ENCODE data around the gene CCDC188. TPM values are rescaled to one million over a fixed set of nuclear protein-coding genes. Genes with fewer than 3 reads are reported as not detected.

Gene CCDC188
- polyA plus RNA-seq, 1 donor: 1.0 TPM

- DNase-seq: no peak
These were observed 34.9 kb upstream of the CCDC188 start for GRCh38 chr22:20185750-20186149.

DNA sequence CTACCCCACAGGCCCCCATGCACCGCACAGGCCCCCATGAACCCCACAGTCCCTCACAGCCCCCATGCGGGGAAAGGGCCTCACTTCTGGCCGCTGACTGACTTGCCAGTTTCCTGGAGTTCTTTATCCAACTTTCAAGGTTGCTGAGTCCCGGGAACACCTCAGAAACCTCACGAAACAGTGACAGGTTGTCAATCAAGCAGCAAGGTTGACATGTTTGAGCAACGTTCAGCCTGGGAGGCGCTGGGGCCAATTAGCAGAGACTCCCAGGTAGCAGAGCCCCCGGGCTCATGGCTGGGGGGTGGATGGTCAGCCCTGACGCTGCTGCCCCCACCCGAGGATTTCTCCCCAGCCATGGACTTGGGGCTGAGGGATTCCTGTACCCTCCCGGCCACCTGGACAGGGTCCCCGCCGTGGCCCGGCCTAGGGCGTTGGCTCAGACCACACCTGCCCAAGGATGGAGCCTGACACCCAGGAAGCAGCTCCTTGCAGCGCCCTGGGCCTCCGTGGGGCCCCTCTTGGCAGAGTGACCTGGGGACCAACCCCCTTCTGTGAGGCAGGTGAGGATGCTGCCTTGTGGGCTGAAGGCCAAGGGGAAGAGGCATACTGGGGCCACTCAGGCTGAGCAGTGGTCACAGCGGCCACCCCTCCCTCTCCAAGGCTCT lies 33.8 kb upstream of the CCDC188 start:
- DNase-seq: no peak

- DNase-seq: no peak
These were observed 33.0 kb upstream of the CCDC188 start for GRCh38 chr22:20183823-20184222.

- DNase-seq: no peak
These were observed 32.2 kb upstream of the CCDC188 start for GRCh38 chr22:20183101-20183500.

DNA sequence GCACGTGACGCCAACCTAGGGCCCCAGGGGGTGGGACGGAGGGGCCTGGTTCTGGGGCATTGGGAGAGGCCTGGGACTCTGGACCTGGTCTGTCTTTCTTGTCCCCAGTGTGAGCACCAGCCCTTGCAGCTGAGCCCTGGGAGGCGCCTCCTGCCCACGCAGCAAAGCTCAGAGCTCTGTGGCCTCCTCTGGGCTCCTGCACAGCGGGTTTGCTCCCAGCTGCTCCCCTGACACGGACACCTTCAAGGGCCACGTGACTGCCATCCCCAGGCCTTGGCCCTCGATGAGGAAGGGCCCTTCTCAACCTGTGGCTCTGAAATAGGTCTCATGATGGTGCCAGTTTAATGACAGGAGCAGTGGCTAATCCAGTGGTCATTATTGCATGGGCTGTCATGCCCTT lies 31.5 kb upstream of the CCDC188 start:
- DNase-seq: no peak

GRCh38 chr22:20181884-20182236 lies 31.0 kb upstream of the CCDC188 start:
- no peak for DNase-seq

DNA sequence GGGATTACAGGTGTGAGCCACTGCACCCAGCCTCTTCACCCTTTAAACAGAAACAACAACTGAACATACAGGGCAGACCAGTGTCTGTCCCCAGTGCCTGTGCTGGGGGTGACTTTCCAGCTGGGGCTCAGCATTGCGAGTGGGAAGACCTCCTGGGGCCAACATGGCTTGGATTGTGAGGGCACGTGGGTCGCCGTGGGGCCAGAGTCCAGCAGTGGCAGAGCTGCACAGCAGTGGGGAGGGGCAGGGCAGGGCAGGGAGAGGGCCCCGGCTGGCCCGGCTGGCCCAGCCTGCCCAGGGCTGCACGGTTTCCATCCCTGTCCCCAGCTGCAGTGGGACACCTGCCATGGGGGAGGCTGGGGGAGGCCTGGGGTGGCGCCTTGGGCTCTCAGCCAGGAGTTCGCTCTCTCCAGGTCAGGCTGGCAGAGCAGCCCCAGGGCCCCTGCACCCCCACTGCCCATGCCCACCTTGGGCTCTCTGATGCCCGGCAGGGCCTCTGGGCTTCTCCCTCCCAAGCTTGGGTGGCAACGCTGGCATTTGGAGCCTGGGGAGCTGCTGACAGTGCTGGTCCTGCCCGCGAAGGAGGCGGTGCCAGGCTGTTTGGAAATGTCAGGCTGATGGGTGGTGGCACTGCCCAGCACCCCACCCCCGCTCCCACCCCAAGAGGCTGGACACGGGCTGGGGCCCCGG lies 30.5 kb upstream of the CCDC188 start:
- DNase-seq: no peak

- DNase-seq: no peak
These were observed 29.8 kb upstream of the CCDC188 start for GRCh38 chr22:20180640-20181039.

DNA sequence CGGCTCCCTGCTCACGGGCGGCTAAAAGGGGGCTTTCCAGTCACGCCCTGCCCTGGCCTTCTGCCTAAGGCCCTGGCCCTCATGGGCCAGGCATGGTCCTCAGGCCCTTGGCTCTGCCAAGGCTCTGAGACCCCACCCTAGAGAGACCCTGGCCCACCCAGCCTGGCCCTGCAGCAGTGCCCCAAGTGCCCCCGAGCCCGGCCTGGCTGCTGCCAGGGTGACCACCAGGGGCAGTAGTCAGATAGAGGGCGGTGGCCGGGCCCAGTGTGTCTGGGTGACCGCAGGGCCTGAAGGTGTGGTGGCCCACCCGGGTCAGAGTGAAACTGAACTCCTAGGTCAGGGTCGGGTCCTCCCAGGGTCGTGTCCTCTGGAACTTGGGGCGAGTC lies 29.4 kb upstream of the CCDC188 start:
- DNase-seq: no peak

- no peak for DNase-seq
These were observed 28.8 kb upstream of the CCDC188 start for GRCh38 chr22:20179455-20180244.

DNA sequence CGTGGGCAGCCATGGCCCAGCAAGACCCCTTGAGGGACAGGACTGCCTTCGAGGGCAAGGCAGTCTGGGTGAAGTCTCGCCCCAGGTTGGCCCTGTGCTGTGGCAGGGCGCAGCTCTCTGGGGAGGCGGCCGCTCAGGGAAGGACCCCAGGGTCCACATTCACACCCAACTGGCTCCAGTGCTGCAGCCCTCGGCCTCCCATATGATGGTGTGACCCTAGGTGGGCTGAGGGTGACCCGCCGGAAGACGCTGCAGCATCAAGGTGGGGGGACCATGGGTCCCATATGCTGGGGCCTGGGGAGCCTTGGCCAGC lies 28.0 kb upstream of the CCDC188 start:
- no peak for DNase-seq

- DNase-seq: no peak
These were observed 27.4 kb upstream of the CCDC188 start for GRCh38 chr22:20178075-20178914.

DNA sequence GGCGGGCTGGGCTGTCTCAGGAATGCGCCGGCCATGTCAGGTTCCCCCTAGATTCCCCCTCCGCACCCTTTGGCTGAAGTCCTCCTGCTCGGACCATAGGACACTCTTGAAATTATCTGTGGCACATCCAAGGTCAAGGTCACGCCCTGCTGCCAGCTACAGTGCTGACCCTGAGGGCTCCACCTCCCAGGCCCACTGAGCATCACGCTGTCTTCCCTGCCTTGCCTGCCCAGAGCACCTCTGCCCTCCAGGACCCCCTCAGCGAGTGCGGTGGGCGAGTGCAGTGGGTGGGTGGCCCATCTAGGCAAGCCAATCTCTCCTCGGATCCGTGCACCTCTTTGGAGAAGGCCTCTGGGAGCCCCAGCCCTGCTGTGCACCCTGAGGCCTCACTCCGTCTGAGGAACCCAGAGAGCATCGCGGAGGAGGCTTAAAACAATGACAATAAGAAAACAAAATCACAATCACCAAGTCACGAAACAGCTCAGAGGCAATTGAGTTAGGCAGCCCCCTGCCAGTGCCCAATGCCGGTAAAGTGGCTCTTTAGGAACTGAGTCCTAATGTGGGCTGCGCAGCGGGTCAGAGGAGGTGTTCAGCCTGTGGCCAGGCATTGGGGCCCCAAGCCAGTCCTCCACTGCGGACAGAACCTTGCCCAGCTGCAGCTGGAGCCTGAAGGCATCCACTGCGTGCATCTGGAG lies 26.5 kb upstream of the CCDC188 start:
- no peak for DNase-seq

- no peak for DNase-seq
These were observed 25.7 kb upstream of the CCDC188 start for GRCh38 chr22:20176421-20177085.

- DNase-seq: no peak
These were observed 24.7 kb upstream of the CCDC188 start for GRCh38 chr22:20175597-20175900.

- DNase-seq: no peak
These were observed 24.1 kb upstream of the CCDC188 start for GRCh38 chr22:20174785-20175596.

DNA sequence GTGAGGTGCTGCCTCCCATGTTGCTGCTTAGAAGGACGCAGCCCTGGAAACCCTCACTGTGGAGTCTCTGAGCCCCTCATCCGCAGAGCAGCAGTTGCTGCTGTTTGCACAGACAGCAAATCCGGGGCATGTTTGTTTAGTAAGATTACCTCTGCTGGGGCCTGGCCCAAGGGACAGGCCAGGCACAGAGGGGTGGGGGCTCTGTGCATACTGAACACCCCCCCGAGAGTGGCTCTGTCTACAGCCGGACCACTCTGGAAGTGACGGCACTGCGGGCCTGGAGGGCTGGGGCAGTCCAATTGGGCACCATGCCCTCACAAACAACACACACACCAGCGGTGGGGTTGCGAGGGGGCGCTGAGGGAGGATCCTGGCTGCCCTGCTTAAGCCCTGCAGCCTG lies 22.9 kb upstream of the CCDC188 start:
- no peak for DNase-seq

DNA sequence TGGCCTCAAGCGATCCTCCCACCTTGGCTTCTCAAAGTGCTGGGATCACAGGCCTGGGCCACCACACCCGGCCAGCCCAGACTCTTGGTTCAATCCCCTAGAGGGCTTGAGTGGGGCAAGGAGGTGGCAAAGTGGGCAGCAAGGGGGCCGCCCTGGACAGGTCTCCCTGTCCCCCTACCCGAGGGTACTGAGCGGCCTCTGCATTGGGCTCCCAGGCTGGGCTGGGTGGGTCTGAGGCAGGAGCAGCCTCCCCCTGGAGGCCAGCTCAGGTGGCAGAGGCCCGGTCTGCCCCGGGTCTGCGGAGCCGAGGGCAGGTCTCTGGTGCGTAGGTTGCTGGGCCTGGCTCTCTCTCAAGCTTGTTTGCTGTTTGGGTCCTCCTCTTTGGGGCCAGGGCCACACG lies 22.4 kb upstream of the CCDC188 start:
- no peak for DNase-seq

DNA sequence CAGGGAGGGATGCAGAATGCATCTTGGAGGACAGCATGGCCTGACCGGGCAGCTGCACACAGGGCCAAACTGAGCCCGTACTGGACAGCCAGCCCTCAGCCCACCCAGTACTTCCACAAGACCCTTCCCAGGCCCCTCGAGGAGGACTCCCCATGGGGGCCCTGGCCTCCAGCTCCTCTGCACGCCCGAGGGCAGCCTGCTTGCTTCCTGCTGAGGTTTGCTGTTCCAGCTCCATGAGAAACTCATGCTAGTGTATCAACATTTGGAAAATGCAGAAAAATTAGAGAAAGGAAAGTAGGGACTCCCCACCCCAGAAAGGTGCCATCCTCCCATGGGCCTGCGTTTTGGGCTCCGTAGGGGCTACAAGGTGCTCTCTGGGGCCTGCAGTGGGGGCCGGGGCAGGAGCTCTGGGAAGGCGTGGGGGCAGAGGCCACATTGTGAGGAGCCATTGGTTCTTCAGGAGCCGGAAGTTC lies 21.3 kb upstream of the CCDC188 start:
- DNase-seq: no peak

DNA sequence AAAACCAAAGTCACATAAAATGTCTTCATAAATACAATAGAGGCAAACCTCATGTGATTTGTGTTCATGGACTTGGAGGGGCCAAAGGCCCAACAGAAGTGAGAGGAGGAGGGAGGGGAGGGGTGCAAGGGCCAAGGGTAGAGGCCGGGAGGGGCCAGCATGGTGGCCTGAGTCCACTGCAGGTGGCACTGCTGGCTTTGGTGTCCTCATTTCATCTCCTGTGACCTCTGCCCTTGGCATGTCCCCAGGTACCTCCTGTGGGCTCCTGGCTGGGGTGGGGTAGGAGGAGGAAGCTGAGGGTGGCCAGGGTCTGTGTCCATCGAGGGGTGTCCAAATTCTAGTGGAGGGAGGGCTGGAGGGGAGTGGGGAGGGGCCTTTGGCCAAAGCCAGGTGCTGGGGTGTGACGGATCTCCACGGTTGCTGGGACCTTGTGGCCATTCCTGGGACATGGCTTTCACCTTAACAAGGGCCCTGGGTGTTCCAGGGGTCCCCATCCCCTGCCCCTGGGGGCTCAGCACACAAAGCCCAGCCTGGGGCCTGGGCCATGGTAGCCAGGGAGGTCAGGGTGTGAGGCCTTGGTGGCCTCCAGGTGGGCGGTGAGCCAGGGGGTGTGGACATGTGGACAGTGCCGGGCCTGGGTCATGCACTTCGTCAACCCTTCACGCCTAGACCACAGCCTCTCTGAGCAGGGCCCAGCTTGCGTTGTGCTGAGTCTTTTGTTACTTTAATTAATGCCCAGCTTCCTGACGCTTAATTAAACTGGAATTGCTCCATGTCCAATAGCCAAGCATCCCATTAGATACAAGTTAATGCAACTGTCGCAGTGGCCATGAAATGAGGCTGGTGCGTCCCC lies 20.7 kb upstream of the CCDC188 start:
- no peak for DNase-seq
